ENCODE data around the gene LYSMD4. TPM values are rescaled to one million over a fixed set of nuclear protein-coding genes. Genes with fewer than 3 reads are reported as not detected.

Gene LYSMD4
- total RNA-seq, 1 donor from 2014 or later = not detected

DNA sequence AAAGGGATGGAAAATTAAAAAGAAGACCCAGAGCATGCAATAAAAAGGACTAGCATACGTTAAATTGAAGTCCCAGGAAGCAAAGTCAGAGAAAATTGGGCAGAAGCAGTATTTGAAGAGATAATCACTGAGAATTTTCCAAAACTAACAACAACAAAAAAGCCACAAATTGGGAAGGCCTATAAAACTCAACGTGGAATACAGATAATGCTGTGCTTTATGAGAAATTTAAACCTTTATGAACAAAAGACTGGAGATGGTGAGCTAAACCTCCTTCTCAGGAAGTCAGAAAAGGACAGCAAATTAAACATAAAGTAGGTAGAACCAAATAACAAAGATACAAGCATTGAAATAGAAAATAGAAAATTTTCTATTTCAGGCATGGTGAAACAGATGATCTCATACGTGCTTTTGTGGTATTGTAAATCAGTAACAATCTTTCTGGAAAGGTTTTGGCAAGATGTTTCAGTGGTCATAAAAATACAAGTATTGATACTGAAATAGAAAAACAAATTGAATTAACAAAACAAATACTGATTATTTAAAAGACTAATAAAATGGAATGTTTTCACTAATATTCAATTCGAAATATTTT, 55.6 kb downstream of the LYSMD4 start:
- Histone ChIP-seq H3K4me3 (no peak overlapping the region), H3K36me3 (peaks cover 17 to 36% of the 10 kb centered on the region in 2 donors), H3K27me3 (no peaks in the 10 kb centered on the region), H3K4me1 (peaks cover 0 to 4% of the 10 kb centered on the region in 2 donors), H3K9me3 (no peaks in the 10 kb centered on the region), H3K27ac (peak overlapping the region; percentile 52 to 64)
- TF ChIP-seq, protein P1, sequence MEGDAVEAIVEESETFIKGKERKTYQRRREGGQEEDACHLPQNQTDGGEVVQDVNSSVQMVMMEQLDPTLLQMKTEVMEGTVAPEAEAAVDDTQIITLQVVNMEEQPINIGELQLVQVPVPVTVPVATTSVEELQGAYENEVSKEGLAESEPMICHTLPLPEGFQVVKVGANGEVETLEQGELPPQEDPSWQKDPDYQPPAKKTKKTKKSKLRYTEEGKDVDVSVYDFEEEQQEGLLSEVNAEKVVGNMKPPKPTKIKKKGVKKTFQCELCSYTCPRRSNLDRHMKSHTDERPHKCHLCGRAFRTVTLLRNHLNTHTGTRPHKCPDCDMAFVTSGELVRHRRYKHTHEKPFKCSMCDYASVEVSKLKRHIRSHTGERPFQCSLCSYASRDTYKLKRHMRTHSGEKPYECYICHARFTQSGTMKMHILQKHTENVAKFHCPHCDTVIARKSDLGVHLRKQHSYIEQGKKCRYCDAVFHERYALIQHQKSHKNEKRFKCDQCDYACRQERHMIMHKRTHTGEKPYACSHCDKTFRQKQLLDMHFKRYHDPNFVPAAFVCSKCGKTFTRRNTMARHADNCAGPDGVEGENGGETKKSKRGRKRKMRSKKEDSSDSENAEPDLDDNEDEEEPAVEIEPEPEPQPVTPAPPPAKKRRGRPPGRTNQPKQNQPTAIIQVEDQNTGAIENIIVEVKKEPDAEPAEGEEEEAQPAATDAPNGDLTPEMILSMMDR (IDR thresholded peaks at IDR 0.05) = no peak
- intact Hi-C loops (cut with DNase I) = no loop called here
- DNase-seq (ENCODE audit: low spot score in 2 of 2) = no peak

Other genes with a start within 250 kb of the LYSMD4 start
- 99.4 TPM for gene MEF2A, start 167.5 kb downstream of the LYSMD4 start, total RNA-seq